Measurements from ENCODE around the gene ETHE1. TPM values are rescaled to one million over a fixed set of nuclear protein-coding genes. Genes with fewer than 3 reads are reported as not detected.

ETHE1 gene
- total and polyA plus RNA-seq, 7 experiments from 2014 or later = 20.3 to 59.3 (median 25.4) TPM

- Mint-ChIP-seq H3K27ac (peak overlapping the region; percentile 60 to 100 (median 92)), H3K36me3 (peaks cover 5 to 25% (median 14%) of the 10 kb centered on the region in 5 donors), H3K27me3 (no peaks in the 10 kb centered on the region), H3K4me1 (peaks cover 20 to 50% (median 38%) of the 10 kb centered on the region in 7 donors), H3K9me3 (peaks cover 0 to 2% (median 0%) of the 10 kb centered on the region in 11 donors), H3K4me3 (peak overlapping the region; percentile 29 to 94 (median 66))
- Histone ChIP-seq H3K27ac (ENCODE audit: low read depth, low read length) (peak overlapping the region; percentile 96), H3K36me3 (ENCODE audit: control insufficient read depth in 2 of 3, insufficient read depth in 3 of 3, low read length in 3 of 3) (peaks cover 0 to 26% (median 0%) of the 10 kb centered on the region in 3 experiments), H3K4me3 (ENCODE audit: low read length) (peak overlapping the region; percentile 98), H3K4me1 (ENCODE audit: control insufficient read depth in 2 of 2, insufficient read depth in 2 of 2, low read length in 2 of 2) (peaks cover 5 to 18% of the 10 kb centered on the region in 2 donors), H3K9me3 (ENCODE audit: control insufficient read depth in 2 of 3, low read length in 3 of 3) (no peaks in the 10 kb centered on the region), H3K27me3 (ENCODE audit: control insufficient read depth in 2 of 2, insufficient read depth in 2 of 2, low read length in 2 of 2) (no peaks in the 10 kb centered on the region)
- CTCF ChIA-PET = interaction anchor here (0.5 to 2.7 kb wide), 5 partner anchors 13 to 73 kb away, joined by 6 to 11 read pairs (median 7); no protein-coding TSS in a partner anchor
- ATAC-seq (no peak), DNase-seq (no peak)
- intact Hi-C loops (cut with micrococcal nuclease) = loop anchor here in 1 of 2 donors (2.0 kb wide), 1 partner anchor 66 kb away; no protein-coding TSS in a partner anchor
- POLR2A ChIA-PET = interaction anchor here (0.7 to 3.1 kb wide), 16 partner anchors 11 to 546 kb away, joined by 3 to 58 read pairs (median 4); partner anchors contain the start of genes IRGQ, LYPD3, ZNF575 and ZNF576
These were observed 21.9 kb downstream of the ETHE1 start for GRCh38 chr19:43505186-43505456.

GRCh38 chr19:43504426-43505185 is 22.4 kb downstream of the ETHE1 start, which contains the start of gene PHLDB3:
TSS of gene PHLDB3 (minus strand) at chr19:43504746. CDS start at chr19:43504118, 628 bp downstream.
- ATAC-seq = peak; percentile 44
- no peaks in the 10 kb centered on the region for H3K27me3 Mint-ChIP-seq
- H3K9me3 Mint-ChIP-seq = peaks cover 0 to 2% (median 0%) of the 10 kb centered on the region in 11 donors
- Histone ChIP-seq H3K27me3 (ENCODE audit: control insufficient read depth in 2 of 2, insufficient read depth in 2 of 2, low read length in 2 of 2) (no peaks in the 10 kb centered on the region), H3K4me3 (ENCODE audit: low read length) (peak within 1 kb of the TSS; percentile 98), H3K36me3 (ENCODE audit: control insufficient read depth in 2 of 3, insufficient read depth in 3 of 3, low read length in 3 of 3) (peaks cover 0 to 21% (median 0%) of the 10 kb centered on the region in 3 experiments), H3K27ac (ENCODE audit: low read depth, low read length) (peak within 1 kb of the TSS; percentile 96), H3K9me3 (ENCODE audit: control insufficient read depth in 2 of 3, low read length in 3 of 3) (no peaks in the 10 kb centered on the region), H3K4me1 (ENCODE audit: control insufficient read depth in 2 of 2, insufficient read depth in 2 of 2, low read length in 2 of 2) (peaks cover 5 to 18% of the 10 kb centered on the region in 2 donors)
- peaks cover 5 to 21% (median 14%) of the 10 kb centered on the region in 5 donors for H3K36me3 Mint-ChIP-seq
- H3K4me1 Mint-ChIP-seq = peaks cover 20 to 51% (median 39%) of the 10 kb centered on the region in 7 donors
- H3K27ac Mint-ChIP-seq = peak within 1 kb of the TSS; percentile 90 to 100 (median 96)
- DNase-seq = peak in 1 of 9 donors; percentile 56
- ChIA-PET POLR2A (interaction anchor here (0.6 to 3.1 kb wide), 24 partner anchors 10 to 546 kb away, joined by 3 to 58 read pairs (median 4); partner anchors contain the start of genes IRGQ, LYPD3, ZNF575 and ZNF576), CTCF (interaction anchor here (0.5 to 2.7 kb wide), 8 partner anchors 13 to 72 kb away, joined by 3 to 11 read pairs (median 7); no protein-coding TSS in a partner anchor)
- peak within 1 kb of the TSS; percentile 90 to 98 (median 92) for H3K4me3 Mint-ChIP-seq
- intact Hi-C loops (cut with micrococcal nuclease) = loop anchor here (1.0 to 2.0 kb wide), 10 partner anchors 15 to 164 kb away; partner anchors contain the start of genes ETHE1 (in 2 of the 2), ZNF575 (in 2 of the 2), IRGQ (in 1 of the 2) and ZNF428 (in 1 of the 2)

- ChIA-PET CTCF (interaction anchor here (1.1 to 2.7 kb wide), 6 partner anchors 16 to 71 kb away, joined by 3 to 11 read pairs (median 7); no protein-coding TSS in a partner anchor), POLR2A (interaction anchor here (0.6 to 3.1 kb wide), 23 partner anchors 9 to 428 kb away, joined by 3 to 58 read pairs (median 4); partner anchors contain the start of genes IRGQ, LYPD3, ZNF575 and ZNF576)
- ATAC-seq (peak; percentile 99), DNase-seq (peak; percentile 93 to 99 (median 98))
- H3K27ac ChIP-seq (ENCODE audit: low read depth, low read length) = peak overlapping the region; percentile 96
- peak overlapping the region; percentile 98 for H3K4me3 ChIP-seq (ENCODE audit: low read length)
- Mint-ChIP-seq H3K27ac (peak overlapping the region; percentile 90 to 100 (median 96)), H3K4me1 (peaks cover 25 to 59% (median 39%) of the 10 kb centered on the region in 7 donors), H3K36me3 (peaks cover 3 to 22% (median 16%) of the 10 kb centered on the region in 5 donors), H3K4me3 (peak overlapping the region; percentile 90 to 98 (median 92)), H3K27me3 (no peaks in the 10 kb centered on the region), H3K9me3 (peaks cover 0 to 2% (median 0%) of the 10 kb centered on the region in 11 donors)
- H3K4me1 ChIP-seq (ENCODE audit: control insufficient read depth in 2 of 2, insufficient read depth in 2 of 2, low read length in 2 of 2) = peaks cover 5 to 18% of the 10 kb centered on the region in 2 donors
- intact Hi-C loops (cut with micrococcal nuclease) = loop anchor here (1.0 to 2.0 kb wide), 10 partner anchors 16 to 165 kb away; partner anchors contain the start of genes ETHE1 (in 2 of the 2), ZNF575 (in 2 of the 2), IRGQ (in 1 of the 2) and ZNF428 (in 1 of the 2)
- H3K9me3 ChIP-seq (ENCODE audit: control insufficient read depth in 2 of 3, low read length in 3 of 3) = no peaks in the 10 kb centered on the region
- H3K27me3 ChIP-seq (ENCODE audit: control insufficient read depth in 2 of 2, insufficient read depth in 2 of 2, low read length in 2 of 2) = no peaks in the 10 kb centered on the region
- H3K36me3 ChIP-seq (ENCODE audit: control insufficient read depth in 2 of 3, insufficient read depth in 3 of 3, low read length in 3 of 3) = peaks cover 0 to 26% (median 0%) of the 10 kb centered on the region in 3 experiments
These were observed 23.2 kb downstream of the ETHE1 start for GRCh38 chr19:43503501-43504425.

DNA sequence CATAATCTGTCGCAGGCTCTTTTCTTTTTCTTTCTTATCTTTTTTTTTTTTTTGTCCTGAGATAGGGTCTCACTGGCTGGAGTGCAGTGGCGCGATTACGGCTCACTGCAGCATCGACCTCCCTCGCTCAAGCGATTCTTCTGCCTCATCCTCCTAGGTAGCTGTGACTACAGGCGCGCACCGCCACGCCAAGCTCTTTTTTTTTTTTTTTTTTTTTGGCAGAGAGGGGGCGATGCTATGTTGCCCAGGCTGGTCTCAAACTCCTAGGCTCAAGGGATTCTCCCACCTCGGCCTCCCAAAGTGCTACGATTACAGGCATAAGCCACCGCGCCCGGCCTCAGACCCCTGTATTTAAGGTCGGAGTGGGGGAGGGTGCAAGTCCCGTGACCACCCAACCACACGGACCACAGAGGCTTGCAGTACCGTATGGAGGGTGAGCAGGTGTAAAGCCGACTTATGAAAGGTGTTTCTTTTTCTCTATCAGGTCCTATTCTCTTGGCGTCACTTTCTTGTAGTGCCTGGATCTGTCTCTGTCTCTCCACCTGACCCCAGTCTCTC is 24.5 kb downstream of the ETHE1 start:
- peak overlapping the region; percentile 96 for H3K27ac ChIP-seq (ENCODE audit: low read depth, low read length)
- Mint-ChIP-seq H3K27me3 (no peaks in the 10 kb centered on the region), H3K9me3 (peaks cover 0 to 2% (median 0%) of the 10 kb centered on the region in 11 donors), H3K27ac (peak overlapping the region in 8 of 9 donors; percentile 16 to 100 (median 96)), H3K4me3 (peak overlapping the region; percentile 90 to 98 (median 92)), H3K36me3 (peaks cover 3 to 23% (median 17%) of the 10 kb centered on the region in 5 donors), H3K4me1 (peaks cover 30 to 66% (median 40%) of the 10 kb centered on the region in 7 donors)
- ChIA-PET CTCF (no interaction called here), POLR2A (interaction anchor here (0.6 to 1.0 kb wide), 3 partner anchors 25 to 31 kb away, joined by 3 to 4 read pairs (median 4); partner anchors contain the start of gene ZNF575)
- no peak for ATAC-seq
- peaks cover 5 to 18% of the 10 kb centered on the region in 2 donors for H3K4me1 ChIP-seq (ENCODE audit: control insufficient read depth in 2 of 2, insufficient read depth in 2 of 2, low read length in 2 of 2)
- no peaks in the 10 kb centered on the region for H3K9me3 ChIP-seq (ENCODE audit: control insufficient read depth in 2 of 3, low read length in 3 of 3)
- intact Hi-C loops (cut with micrococcal nuclease) = no loop called here
- H3K4me3 ChIP-seq (ENCODE audit: low read length) = no peak overlapping the region
- H3K36me3 ChIP-seq (ENCODE audit: control insufficient read depth in 2 of 3, insufficient read depth in 3 of 3, low read length in 3 of 3) = peaks cover 0 to 33% (median 4%) of the 10 kb centered on the region in 3 experiments
- DNase-seq = no peak
- no peaks in the 10 kb centered on the region for H3K27me3 ChIP-seq (ENCODE audit: control insufficient read depth in 2 of 2, insufficient read depth in 2 of 2, low read length in 2 of 2)

DNA sequence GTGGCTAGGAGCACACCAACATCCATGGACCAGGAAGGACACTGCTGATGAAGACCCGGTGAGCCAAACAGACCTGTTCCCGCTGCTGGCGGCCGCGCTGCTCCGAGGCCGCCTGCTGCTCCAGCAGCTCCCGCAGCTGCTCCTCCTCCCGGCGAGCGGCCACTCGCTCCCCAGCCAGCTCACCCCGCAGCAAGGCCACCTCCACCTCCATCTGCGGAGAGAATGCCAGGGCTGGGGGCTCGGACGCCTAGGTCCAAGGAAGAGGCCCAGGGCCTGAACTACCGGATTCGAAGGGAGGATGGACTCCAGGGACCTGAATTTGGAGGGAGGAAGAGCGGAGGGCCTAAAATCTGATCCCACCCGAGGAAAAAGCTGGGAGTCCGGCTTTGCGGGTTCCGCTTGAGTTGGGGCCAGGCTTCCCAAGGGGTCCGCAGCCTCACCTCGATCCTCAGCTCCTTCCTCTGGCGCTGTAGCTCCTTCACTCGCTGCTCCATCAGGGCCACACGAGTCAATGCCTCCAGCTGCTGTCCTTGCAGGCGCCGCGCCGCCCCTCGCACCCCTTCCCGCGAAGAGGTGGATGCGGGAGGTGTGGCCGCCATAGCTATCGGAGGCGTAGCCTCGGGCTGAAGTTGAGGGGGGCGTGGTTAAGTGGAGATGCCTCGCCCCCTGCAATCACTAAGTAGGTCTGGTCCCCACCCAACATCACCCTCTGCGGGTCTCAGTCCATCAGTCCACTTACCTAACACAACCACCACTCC is 25.2 kb downstream of the ETHE1 start:
- H3K4me1 ChIP-seq (ENCODE audit: control insufficient read depth in 2 of 2, insufficient read depth in 2 of 2, low read length in 2 of 2) = peaks cover 5 to 18% of the 10 kb centered on the region in 2 donors
- H3K4me3 ChIP-seq (ENCODE audit: low read length) = no peak overlapping the region
- Mint-ChIP-seq H3K4me1 (peaks cover 30 to 66% (median 40%) of the 10 kb centered on the region in 7 donors), H3K27me3 (no peaks in the 10 kb centered on the region), H3K36me3 (peaks cover 5 to 25% (median 20%) of the 10 kb centered on the region in 5 donors), H3K4me3 (peak overlapping the region in 5 of 10 donors; percentile 22 to 96 (median 90)), H3K9me3 (peaks cover 0 to 2% (median 0%) of the 10 kb centered on the region in 11 donors), H3K27ac (peak overlapping the region in 3 of 9 donors; percentile 49 to 100 (median 98))
- no peaks in the 10 kb centered on the region for H3K27me3 ChIP-seq (ENCODE audit: control insufficient read depth in 2 of 2, insufficient read depth in 2 of 2, low read length in 2 of 2)
- ChIA-PET CTCF (no interaction called here), POLR2A (interaction anchor here (0.9 to 1.2 kb wide), 3 partner anchors 31 to 38 kb away, joined by 3 to 4 read pairs (median 3); partner anchors contain the start of gene ZNF575)
- ATAC-seq = no peak
- DNase-seq = no peak
- peak overlapping the region; percentile 96 for H3K27ac ChIP-seq (ENCODE audit: low read depth, low read length)
- no peaks in the 10 kb centered on the region for H3K9me3 ChIP-seq (ENCODE audit: control insufficient read depth in 2 of 3, low read length in 3 of 3)
- intact Hi-C loops (cut with micrococcal nuclease) = no loop called here
- peaks cover 0 to 39% (median 4%) of the 10 kb centered on the region in 3 experiments for H3K36me3 ChIP-seq (ENCODE audit: control insufficient read depth in 2 of 3, insufficient read depth in 3 of 3, low read length in 3 of 3)

All from naive thymus-derived CD4-positive, alpha-beta T cell (primary cell).